ENCODE results near the gene NRP1. TPM values are rescaled to one million over a fixed set of nuclear protein-coding genes. Genes with fewer than 3 reads are reported as not detected.

Gene NRP1
- total and polyA plus RNA-seq, 8 donors = 79.8 to 203 (median 164) TPM

DNA sequence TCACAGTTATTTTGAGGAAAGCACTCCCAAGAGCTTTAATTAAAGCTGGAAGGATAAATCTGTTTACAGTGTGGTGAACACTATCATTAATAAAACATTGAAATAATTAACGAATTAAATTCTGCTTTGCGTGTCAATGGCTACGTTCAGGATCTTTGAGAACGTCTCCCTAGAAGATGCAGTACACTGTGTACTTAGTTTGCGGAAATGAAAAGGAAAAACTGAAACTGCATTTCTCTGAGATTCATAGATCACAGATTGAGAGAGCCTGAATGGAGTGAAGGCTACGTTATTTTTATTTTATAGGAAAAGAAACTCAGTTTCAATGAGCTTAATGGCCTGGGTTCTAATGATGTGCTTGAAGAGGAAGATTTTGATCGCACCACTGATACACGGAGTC lies 85.3 kb downstream of the NRP1 start:
- Histone ChIP-seq H3K4me1 (peaks cover 14 to 42% of the 10 kb centered on the region in 2 donors), H3K27me3 (no peaks in the 10 kb centered on the region), H3K36me3 (peaks cover 0 to 34% of the 10 kb centered on the region in 2 donors), H3K4me3 (no peak overlapping the region), H3K27ac (peak overlapping the region; percentile 64 to 68), H3K9me3 (no peaks in the 10 kb centered on the region)
- TF ChIP-seq, protein P1, sequence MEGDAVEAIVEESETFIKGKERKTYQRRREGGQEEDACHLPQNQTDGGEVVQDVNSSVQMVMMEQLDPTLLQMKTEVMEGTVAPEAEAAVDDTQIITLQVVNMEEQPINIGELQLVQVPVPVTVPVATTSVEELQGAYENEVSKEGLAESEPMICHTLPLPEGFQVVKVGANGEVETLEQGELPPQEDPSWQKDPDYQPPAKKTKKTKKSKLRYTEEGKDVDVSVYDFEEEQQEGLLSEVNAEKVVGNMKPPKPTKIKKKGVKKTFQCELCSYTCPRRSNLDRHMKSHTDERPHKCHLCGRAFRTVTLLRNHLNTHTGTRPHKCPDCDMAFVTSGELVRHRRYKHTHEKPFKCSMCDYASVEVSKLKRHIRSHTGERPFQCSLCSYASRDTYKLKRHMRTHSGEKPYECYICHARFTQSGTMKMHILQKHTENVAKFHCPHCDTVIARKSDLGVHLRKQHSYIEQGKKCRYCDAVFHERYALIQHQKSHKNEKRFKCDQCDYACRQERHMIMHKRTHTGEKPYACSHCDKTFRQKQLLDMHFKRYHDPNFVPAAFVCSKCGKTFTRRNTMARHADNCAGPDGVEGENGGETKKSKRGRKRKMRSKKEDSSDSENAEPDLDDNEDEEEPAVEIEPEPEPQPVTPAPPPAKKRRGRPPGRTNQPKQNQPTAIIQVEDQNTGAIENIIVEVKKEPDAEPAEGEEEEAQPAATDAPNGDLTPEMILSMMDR (IDR thresholded peaks at IDR 0.05) = no peak
- intact Hi-C loops (cut with DNase I) = no loop called here
- ATAC-seq (no peak), DNase-seq (no peak)

DNA sequence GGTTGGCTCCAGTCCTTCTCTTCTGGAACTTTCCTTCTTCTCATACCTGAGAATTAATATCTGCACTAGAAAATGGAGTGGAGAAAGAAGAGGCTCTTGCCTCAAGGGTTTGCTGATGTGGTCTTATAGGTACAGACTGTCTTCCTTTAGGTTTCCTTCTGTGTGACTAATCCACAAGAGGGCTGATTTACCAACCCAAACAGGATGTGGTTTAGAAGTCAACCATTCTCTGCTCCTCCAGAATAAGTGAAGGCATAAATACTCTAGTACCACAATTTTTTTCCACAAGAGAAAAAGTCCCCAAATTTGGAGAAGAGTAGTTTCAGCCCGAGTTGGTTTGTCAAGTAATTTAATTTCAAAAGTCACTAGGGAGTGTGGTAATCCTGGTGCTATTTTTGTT lies 85.8 kb downstream of the NRP1 start:
- TF ChIP-seq, protein P1 (IDR thresholded peaks at IDR 0.05) = no peak
- Histone ChIP-seq H3K9me3 (no peaks in the 10 kb centered on the region), H3K27me3 (no peaks in the 10 kb centered on the region), H3K36me3 (peaks cover 0 to 29% of the 10 kb centered on the region in 2 donors), H3K27ac (peak overlapping the region; percentile 64 to 68), H3K4me1 (peaks cover 14 to 42% of the 10 kb centered on the region in 2 donors), H3K4me3 (no peak overlapping the region)
- DNase-seq (no peak), ATAC-seq (peak; percentile 84)
- intact Hi-C loops (cut with DNase I) = no loop called here

DNA sequence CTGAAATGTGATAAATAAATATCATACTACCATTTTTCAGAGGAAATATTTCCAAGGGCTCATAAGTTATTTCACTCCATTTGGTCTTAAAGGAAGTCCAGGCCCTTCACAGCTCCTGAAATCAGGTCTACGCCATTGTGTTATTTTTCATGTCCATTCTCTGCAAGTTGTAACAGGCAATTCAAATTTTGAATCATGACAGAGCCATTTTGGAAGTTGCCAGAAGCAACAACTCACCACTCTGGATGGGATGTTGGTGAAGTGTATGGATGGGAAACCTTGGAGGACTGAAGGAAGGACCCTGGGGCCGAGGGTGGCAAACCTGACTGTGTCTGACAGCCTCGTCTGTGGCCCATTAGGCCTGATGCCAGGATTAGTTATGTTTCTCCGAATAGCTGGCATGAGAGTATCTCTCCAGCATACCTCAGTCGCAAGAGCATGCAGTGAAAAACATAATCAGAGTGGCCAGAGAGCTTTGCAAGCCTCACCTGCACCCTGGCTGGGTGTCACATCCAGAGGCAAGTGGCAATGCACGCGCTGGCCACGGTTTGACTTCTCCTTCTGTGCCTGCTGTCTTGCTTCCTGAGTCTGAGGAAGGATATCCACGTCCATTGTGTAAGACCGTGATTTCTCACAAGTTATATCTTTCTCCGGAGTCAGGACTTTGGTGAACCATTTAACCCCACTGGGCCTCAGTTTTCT lies 87.1 kb downstream of the NRP1 start:
- peaks cover 0 to 20% of the 10 kb centered on the region in 2 donors for H3K36me3 ChIP-seq
- peaks cover 9 to 30% of the 10 kb centered on the region in 2 donors for H3K4me1 ChIP-seq
- intact Hi-C loops (cut with DNase I) = no loop called here
- no peaks in the 10 kb centered on the region for H3K9me3 ChIP-seq
- no peaks in the 10 kb centered on the region for H3K27me3 ChIP-seq
- no peak for ATAC-seq
- no peak overlapping the region for H3K27ac ChIP-seq
- DNase-seq = no peak
- TF ChIP-seq, protein P1 (IDR thresholded peaks at IDR 0.05) = no peak
- H3K4me3 ChIP-seq = no peak overlapping the region

DNA sequence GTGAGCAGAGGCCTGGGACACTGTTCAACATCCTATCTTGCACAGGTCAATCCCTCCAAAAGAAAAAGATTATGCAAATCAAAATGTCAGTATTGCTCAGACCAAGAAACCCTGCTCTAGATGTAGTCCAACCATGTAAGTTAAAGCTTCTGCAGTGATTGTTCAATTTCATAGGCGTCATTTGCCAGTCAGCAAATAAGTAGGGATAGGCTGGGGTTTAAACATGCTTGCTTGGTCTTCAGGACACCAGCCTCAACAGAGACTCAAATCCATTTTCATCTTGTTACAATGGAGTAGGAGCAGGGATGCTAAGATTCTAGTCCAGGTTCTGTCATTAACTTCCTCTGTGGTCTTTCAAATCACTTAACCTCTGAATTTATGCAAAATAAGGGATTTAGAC lies 89.1 kb downstream of the NRP1 start:
- Histone ChIP-seq H3K27ac (no peak overlapping the region), H3K36me3 (peaks cover 0 to 2% of the 10 kb centered on the region in 2 donors), H3K27me3 (no peaks in the 10 kb centered on the region), H3K4me3 (no peak overlapping the region), H3K9me3 (no peaks in the 10 kb centered on the region), H3K4me1 (peaks cover 6 to 33% of the 10 kb centered on the region in 2 donors)
- TF ChIP-seq, protein P1 (IDR thresholded peaks at IDR 0.05) = no peak
- intact Hi-C loops (cut with DNase I) = no loop called here
- DNase-seq = no peak
- ATAC-seq = no peak

DNA sequence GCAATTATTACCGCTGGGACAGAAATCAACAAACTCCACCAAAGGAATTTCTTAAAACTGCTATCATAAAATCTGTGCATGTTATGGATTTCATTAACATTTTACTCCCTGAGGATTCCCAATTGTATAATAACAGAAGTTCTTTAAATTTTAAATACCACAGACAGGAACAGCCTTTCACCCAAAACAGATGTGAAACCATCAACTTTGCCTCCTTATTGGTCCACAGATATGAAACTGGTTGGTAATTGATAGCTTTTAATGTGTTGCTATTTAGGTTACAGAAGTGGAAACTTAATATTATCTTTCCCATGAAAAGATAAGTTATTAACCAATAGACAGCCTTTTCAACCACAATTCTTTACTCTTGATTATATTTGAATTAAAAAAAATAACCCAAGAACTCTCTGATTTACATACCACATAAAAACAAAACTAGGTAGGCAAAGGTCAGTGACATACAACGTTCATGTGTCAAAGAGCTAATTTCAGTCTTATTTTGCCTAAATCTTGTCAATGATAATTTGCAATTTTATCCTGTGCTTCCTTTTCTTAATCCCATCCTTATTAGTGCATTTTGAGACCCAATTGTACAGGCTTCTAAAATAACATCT lies 90.0 kb downstream of the NRP1 start:
- Histone ChIP-seq H3K9me3 (no peaks in the 10 kb centered on the region), H3K27me3 (no peaks in the 10 kb centered on the region), H3K4me1 (peaks cover 6 to 31% of the 10 kb centered on the region in 2 donors), H3K4me3 (no peak overlapping the region), H3K27ac (no peak overlapping the region), H3K36me3 (no peaks in the 10 kb centered on the region)
- ATAC-seq = no peak
- no peak for DNase-seq
- TF ChIP-seq, protein P1 (IDR thresholded peaks at IDR 0.05) = no peak
- intact Hi-C loops (cut with DNase I) = no loop called here
